Endothelial cell of hepatic sinusoid (primary cell): ENCODE results near the gene DDX18.

Experiments used
- in situ Hi-C: cut with HindIII; loops from 2 replicates; pipeline ENCODE4 v1.10.0; 2017; ENCODE audit warnings: low sequenced_read_pairs

DDX18 gene

DNA sequence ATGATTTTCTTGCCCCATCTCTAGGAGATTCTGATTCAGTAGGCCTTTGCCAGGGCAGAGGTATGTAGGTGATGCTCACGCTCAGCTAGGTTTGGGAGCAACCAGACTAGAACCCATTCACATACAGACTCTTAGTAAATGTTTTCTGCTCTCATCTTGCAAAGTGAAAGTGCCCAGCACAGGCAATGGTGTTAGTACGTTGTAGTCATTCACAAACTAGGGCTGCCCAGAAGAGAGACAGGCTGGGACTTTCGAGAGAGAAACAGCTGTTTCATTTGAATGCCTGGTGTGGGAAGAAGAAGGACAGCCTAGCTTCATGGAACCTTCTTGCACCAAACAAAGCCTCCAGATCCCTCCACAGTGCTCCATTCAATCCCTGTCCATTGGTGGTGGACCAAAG is 19.4 kb downstream of the DDX18 start:
- in situ Hi-C loops, result no loop called here

DNA sequence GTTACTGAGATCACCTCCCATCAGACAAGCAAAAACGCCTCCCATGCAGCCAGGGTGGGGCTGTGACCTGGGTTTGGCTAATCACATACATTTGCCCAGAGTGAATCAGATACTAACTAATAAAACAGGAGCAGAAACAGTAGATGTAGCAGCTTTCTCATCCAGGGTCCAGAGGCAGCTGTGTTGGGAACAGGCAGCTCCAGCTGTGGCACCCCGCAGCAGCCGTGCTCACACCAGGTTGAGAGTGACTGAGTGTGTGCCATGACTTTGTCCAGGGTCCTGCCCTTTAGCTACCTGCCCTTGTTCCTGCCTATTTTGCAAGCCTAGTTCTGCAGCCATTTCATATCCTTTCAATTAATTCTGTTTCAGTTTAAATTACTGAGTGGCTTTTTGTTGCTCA is 20.5 kb downstream of the DDX18 start:
- in situ Hi-C loops, result no loop called here

DNA sequence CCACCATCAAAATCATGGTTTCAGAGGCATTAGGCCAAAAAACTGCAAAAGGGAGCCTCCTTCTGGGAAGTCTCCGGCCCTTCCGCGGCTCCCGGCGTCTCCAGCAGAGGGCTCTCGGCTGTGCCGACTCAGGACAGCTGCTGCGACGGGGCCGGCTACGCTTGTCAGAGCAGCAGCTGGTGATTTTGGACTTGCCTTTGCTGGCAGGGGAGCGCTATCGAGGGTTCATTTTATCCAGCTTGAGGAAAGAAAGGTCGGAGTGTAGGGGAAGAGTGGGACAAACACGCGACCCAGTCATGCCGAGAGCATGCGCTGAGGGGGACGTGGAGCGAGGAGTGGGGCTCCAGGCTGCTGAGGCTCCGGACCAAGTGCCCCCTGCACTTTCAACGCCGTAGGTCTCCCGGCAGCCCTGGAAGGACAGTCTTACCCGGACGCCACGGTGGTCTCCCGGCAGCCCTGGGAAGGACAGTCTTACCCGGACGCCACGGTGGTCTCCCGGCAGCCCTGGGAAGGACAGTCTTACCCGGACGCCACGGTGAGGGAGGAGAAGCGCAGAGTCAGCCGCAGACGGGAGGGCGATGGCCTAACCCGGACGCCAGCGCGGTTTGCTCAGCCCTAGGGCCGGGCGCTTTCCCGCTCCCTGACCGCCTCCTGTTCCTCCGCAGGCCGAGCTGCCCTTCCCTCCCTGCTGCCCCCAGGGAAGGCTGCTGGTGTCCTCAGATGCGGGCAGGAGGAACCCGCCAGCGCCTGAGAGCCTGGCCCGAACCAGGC is 21.7 kb downstream of the DDX18 start:
- in situ Hi-C loops, result no loop called here

DNA sequence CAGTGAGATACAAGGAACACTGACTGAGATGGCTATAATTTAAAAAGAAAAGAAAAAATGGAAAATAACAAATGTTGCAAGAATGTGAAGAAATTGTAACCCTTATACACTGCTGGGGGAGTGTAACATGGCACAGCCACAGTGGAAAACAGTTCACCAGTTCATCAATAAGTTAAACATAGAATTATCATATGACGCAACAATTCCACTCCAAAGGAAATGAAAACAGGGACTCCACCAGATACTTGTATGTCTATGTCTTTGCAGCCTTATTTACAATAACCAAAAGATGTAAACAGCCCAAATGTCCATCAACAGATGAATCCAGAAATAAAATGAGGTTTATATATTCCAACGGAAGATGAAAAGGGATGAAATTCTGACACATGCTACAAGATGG is 30.8 kb downstream of the DDX18 start:
- in situ Hi-C loops, result no loop called here

DNA sequence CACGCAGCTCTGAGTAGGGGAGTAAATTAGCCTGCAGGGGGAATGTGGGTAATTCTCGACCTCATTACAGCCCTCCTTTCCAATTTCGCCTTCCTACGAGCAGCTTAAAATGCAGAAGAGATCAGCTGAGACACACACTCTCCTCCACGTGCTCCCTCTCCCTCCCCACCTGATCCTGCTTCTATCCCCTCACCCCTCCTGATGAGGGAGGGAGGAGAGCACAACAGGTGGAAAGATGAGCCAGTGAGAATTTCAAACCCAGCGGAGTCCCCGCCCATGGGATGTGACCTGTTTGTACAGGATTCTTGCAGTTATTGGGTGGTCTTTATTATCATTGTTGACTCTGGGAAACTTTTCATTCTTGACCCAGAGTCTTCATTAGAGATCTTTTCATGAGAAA is 35.5 kb downstream of the DDX18 start:
- in situ Hi-C loops, result no loop called here

DNA sequence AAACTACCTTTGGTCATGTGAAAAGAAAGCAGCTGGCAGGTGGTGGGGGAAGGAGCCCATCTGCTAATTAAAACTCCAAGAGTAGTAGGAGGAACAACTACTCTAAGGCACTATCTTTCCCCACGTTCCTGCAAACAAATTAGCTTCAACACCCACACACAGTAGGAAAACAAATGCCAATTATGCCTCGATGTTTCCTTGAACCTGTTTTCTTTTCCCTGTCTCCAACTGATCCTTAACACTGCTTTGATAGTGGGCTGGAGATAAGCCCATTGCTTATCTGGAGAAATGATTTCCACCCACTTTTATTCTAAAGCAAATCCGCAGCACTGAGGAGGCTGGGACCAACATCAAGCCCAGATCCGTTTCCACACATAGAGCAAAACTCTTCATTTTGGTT is 36.0 kb downstream of the DDX18 start:
- in situ Hi-C loops, result no loop called here

DNA sequence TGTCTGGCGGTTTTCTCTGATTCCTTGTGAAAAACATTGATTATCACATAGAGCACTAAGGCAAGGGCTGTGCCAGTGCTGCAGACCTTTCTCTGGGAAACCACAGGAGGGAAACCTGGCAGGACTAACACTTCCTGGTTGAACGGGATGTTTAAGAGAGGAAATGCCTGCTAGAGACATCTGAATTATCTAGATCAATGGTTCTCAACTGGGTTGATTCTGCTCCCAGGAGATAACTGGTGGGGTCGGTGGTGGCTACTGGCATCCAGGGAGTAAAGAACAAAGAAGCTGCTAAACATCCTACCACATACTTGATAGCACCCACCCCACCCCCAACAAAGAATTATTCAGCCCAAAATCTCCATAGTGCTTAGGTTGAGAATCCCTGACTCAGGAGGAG is 37.5 kb downstream of the DDX18 start:
- in situ Hi-C loops, result no loop called here

DNA sequence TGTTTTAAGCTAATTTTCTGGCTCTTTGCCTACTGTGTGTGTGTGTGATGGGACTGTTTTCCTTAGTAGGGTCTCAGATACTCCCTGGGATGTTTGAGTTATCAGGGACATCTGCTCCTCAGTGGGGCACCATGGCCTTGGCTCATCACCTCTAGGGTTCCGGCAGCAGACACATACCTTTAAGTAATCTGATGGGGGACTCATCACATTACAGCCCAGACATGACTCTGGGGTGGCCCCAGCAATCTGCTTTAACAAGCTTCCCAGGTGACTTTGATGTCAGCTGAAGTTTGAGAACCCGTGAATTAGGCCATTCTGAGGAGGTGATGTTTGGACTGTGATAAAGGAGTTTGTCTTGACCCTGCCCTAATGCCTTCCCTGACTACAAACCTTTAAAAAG is 38.8 kb downstream of the DDX18 start:
- in situ Hi-C loops, result no loop called here

DNA sequence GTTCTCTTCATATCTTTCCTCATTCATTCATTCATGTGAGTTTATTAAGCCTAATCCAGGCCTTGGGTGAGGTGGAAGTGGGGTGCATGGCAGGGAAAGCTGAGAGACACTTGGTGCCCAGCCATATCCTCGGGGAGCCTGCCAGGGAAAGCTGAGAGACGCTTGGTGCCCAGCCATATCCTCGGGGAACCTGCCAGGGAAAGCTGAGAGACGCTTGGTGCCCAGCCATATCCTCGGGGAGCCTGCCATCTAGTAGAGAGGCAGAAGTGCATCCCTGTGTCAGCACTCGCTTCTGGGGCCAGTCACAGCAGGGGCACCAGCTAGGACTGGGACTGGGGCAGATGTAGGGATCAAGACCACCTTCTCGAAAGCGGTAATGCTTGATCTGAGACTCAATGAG is 39.4 kb downstream of the DDX18 start:
- in situ Hi-C loops, result no loop called here

DNA sequence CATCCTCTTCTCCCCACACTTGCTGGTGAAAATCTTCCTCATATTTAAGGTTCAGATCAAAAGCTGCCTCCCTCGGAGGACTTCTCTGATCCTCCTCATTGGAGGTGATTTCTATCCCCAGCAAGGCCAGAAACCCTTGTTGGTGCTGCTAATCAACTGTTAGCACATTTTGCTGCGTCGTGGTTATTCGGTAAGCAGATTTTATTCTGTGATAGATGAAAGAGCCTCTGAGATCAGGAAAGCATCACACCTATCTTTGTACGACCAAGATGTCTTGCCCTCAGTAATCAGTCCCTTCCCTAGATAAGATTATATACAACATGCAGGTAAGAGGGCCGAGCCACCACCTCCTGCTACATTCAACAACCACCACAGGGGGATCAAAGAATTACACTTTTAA is 40.1 kb downstream of the DDX18 start:
- in situ Hi-C loops, result no loop called here

DNA sequence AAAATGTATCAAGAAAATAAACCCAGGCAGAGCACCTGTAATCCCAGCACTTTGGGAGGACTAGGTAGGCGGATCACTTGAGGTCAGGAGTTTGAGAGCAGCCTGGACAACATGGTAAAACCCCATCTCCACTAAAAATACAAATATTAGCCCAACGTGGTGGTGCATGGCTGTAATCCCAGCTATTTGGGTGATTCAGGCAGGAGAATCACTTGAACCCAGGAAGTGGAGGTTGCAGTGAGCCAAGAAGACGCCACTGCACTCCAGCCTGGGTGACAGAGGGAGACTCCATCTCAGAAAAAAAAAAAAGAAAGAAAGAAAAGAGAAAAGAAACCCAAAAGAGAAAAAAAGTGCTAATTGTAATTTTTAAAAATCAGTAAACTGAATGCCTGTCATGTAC is 41.4 kb downstream of the DDX18 start:
- in situ Hi-C loops, result no loop called here

DNA sequence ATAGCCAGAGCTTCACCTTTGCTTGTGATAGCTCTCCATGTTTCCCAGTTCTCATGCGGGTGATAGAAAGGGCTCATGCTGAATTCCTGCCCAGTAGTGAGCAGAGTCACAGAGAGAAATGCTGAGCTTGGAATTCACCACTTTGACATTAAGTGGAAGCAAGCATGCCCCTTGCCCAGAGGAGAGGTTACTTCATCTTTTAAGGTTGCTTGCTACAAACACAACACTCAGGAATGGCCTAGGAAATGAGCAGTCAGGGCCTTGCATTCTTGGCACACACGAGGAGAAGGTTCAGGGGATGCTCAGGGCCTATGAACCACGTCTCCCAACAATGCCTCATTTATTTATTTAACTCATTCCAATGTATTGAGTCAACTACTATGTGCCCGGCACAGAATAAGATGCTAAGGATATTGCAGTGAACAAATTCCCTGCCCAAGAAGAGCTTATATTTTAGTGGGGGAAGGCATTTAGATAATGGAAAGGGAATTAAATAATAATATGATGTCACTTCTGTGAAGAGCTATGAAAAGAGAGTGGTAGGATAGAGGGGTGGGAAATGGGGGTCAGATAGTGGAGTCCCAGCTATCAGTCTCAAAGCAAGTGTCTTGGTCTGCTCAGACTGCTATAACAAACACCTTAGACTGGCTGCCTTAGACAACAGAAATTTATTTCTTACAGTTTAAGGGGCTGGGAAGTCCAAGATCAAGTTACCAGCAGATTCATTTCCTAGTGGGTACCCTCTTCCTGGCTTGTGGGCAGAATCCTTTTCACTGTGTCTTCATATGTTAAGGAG is 42.1 kb downstream of the DDX18 start:
- in situ Hi-C loops, result no loop called here

DNA sequence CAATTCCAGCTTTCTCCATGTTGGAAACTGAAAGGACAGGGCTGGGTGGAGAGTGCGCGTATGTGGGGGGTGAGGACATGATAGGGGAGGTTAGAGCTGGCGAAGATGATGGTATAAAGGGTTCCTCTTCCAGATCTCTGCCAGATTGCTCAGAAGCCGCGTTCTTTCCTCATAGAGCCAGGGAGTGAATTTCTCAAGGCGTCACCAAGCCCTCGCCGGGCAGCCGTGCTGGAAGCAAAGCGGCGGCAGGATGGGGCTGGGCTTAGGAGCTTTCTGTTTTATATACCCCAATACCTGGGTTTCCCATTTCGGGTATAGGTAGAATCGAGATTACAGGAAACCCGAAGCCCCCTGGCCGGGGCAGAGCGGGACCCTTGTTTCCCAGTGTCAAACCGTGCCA is 43.8 kb downstream of the DDX18 start:
- in situ Hi-C loops, result no loop called here

DNA sequence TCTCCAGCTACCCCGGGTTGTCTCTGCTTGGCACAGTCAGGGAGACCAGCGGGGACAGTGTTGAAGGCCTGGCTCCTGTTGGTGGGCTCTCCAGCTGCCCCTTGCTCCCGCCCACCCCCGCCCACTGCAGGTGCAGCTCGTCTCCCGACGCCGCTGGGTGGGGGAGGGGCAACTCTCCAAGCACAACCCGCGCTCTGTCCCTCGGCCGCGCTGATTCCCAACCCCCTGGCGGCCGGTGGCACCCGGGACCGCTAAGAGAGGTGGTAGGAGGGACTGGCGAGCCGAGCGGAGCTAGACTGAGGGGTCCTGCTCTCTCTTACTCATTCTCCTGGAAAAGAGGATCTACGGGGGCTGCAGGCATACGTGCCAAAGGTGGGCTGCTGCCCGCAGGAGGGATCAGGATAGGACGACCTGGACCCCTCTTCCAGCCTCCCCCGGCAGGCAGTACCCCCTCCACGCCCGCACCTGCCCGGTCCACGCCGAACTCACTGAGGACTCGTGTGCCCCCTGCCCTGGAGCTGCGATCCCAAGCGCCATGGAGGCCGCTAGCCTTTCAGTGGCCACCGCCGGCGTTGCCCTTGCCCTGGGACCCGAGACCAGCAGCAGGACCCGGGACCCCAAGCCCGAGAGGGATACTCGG is 44.5 kb downstream of the DDX18 start:
- in situ Hi-C loops, result no loop called here

DNA sequence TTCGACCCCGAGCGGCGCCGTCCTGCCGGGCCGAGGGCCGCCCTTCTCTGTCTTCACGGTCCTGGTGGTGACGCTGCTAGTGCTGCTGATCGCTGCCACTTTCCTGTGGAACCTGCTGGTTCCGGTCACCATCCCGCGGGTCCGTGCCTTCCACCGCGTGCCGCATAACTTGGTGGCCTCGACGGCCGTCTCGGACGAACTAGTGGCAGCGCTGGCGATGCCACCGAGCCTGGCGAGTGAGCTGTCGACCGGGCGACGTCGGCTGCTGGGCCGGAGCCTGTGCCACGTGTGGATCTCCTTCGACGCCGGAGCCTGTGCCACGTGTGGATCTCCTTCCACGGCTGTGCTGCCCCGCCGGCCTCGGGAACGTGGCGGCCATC is 45.0 kb downstream of the DDX18 start:
- in situ Hi-C loops, result no loop called here

DNA sequence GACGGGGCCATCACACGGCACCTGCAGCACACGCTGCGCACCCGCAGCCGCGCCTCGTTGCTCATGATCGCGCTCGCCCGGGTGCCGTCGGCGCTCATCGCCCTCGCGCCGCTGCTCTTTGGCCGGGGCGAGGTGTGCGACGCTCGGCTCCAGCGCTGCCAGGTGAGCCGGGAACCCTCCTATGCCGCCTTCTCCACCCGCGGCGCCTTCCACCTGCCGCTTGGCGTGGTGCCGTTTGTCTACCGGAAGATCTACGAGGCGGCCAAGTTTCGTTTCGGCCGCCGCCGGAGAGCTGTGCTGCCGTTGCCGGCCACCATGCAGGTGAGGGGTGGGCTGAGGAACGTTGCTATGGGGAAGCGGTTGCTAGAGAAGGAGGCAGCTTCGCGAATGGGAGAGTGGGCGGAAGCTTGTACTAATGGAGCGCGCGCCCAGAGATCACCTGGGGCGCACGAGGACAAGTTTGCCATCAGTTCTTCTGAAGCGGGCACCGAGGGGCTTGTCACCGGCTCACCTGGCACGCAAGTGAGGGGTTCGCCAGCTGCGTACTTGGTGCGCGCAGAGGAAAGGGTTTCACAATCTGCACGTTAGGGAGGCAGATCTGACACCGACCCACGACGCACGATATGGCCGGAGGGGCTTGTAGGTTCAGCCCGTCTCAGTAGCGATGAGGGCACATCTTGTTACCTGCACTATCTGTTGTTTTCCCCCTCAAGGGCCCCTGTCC is 45.6 kb downstream of the DDX18 start:
- in situ Hi-C loops, result no loop called here

DNA sequence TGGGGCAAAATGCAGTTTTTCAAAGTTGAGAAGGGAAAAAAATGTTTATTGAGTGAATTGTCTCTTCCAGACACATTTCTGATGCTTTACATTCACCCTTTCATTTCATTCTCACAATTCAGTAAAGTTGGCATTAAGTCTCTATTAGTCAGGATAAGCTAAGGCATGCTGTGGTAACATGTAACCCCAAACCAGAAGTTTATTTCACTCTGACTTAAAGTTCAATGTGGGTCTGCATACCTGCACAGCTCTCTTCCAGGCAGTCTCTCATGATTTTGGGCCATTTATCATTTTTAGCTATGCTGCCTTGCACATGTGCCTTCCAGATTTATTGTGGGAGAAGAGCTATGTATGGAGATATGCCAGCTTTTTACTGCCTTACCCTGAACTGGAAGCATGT is 48.0 kb downstream of the DDX18 start:
- in situ Hi-C loops, result no loop called here

DNA sequence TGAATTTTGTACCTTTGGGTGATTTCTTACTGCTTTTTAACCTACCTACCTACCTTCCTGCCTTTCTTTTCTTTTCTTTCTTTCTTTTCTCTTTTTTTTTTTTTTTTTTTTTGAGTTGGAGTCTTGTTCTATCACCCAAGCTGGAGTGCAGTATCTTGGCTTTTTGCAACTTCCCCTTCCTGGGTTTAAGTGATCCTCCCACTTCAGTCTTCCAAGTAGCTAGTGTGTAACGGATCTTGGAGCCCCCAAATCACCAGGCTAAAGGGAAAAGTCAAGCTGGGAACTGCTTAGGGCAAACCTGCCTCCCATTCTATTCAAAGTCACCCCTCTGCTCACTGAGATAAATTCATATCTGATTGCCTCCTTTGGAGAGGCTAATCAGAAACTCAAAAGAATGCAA is 61.3 kb downstream of the DDX18 start:
- in situ Hi-C loops, result loop anchor here (5.0 kb wide), 1 partner anchor 57 kb away; no protein-coding TSS in a partner anchor

DNA sequence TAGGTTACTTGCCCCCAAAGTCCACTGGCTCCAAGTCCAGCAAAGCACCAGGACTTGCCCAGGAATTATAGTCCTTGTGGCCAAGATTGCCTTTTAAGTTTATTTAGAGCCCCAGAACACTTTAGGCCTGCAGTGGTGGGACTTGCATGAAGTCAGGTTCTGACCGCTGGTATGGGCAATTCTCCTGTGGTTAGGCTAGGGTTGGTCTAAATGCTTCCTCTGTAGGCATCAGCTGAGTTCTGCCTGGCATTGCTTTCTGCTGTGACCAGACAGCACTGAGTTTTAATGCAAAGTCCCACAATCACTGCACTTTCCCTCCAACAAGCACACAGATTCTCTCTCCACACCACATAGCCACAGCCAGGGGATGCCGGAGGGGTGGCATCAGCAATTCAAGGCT is 64.5 kb downstream of the DDX18 start:
- in situ Hi-C loops, result loop anchor here (5.0 kb wide), 1 partner anchor 53 kb away; no protein-coding TSS in a partner anchor
